SK-N-SH (cell line): ENCODE results near the gene HSPD1. TPM values are rescaled to one million over a fixed set of nuclear protein-coding genes. Genes with fewer than 3 reads are reported as not detected.
"Not testable (repeated sequence)": the region's sequence is repeated elsewhere in the genome, so short reads cannot be mapped to it uniquely, and the experiment has no call there.

Source experiments
- CTCF ChIA-PET: fragments of 300-600, 350-600 bp; formaldehyde crosslinking; extraction: SDS; loops from one replicate; lab custom pipeline; 2021; lab: Yijun Ruan, JAX
- POLR2A ChIA-PET: fragments of 350-600 bp; sonication (Branson Sonifier 250); formaldehyde crosslinking; extraction: SDS; loops from one replicate; lab custom pipeline; 2020; ENCODE audit warnings: antibody characterized with exemption, inconsistent platforms; lab: Yijun Ruan, JAX
- DNase-seq: peaks from one replicate; pipeline ENCODE4 v3.0.0; 2012
- H2AFZ ChIP-seq: fragments of 200-600 bp; sonication (generic); 2 replicates; pipeline ENCODE4 v1.8.1; 2016; ENCODE audit warnings: antibody characterized with exemption, mild to moderate bottlenecking, low read depth
- H3F3A ChIP-seq: fragments of 200-600 bp; sonication (generic); replicated peaks from 2 replicates; pipeline ENCODE3; 2016; ENCODE audit warnings: antibody characterized with exemption, mild to moderate bottlenecking; ENCODE audit not compliant: insufficient read depth
- H3K27ac ChIP-seq, 2 experiments: fragments of 200-500 bp in 1 of 2; fragments of 200-600 bp in 1 of 2; sonication (Bioruptor generic) in 1 of 2; sonication (generic), shearing (Covaris generic) in 1 of 2; 2 replicates each; pipeline versions ENCODE4 v1.5.1 to v1.6.1; 2014 to 2016; ENCODE audit warnings: low read depth in 2 of 2, inconsistent platforms in 1 of 2, low read length in 1 of 2, mild to moderate bottlenecking in 1 of 2, mixed read lengths in 1 of 2
- H3K27me3 ChIP-seq: fragments of 200-600 bp; sonication (generic), shearing (Covaris generic); 2 replicates; pipeline ENCODE4 v1.6.1; 2016; ENCODE audit warnings: mixed run types; ENCODE audit not compliant: insufficient read depth
- H3K36me3 ChIP-seq, 2 experiments: fragments of 200-500 bp in 1 of 2; fragments of 200-600 bp in 1 of 2; sonication (Bioruptor generic) in 1 of 2; sonication (generic) in 1 of 2; replicated peaks in 1 of 2; 2 replicates each; pipeline versions ENCODE3 to v1.5.1; 2014 to 2016; ENCODE audit warnings: low read length in 1 of 2, mild to moderate bottlenecking in 1 of 2; ENCODE audit not compliant: insufficient read depth in 2 of 2, control insufficient read depth in 1 of 2
- H3K4me1 ChIP-seq, 2 experiments: fragments of 200-500 bp in 1 of 2; fragments of 200-600 bp in 1 of 2; sonication (Bioruptor generic) in 1 of 2; sonication (generic), shearing (Covaris generic) in 1 of 2; 2 replicates each; pipeline versions ENCODE4 v1.5.1 to v1.6.1; 2014 to 2016; ENCODE audit warnings: low read depth in 1 of 2, low read length in 1 of 2, mixed run types in 1 of 2; ENCODE audit not compliant: insufficient read depth in 2 of 2, control insufficient read depth in 1 of 2
- H3K4me2 ChIP-seq: fragments of 200-600 bp; sonication (generic), shearing (Covaris generic); 2 replicates; pipeline ENCODE4 v1.6.1; 2017; ENCODE audit warnings: mixed run types
- H3K4me3 ChIP-seq, 2 experiments: fragments of 200-500 bp in 1 of 2; fragments of 200-600 bp in 1 of 2; sonication (Bioruptor generic) in 1 of 2; sonication (generic), shearing (Covaris generic) in 1 of 2; 2 replicates each; pipeline versions ENCODE4 v1.5.1 to v1.8.1; 2014 to 2016; ENCODE audit warnings: low read depth in 2 of 2, inconsistent platforms in 1 of 2, low read length in 1 of 2, mild to moderate bottlenecking in 1 of 2, mixed read lengths in 1 of 2, moderate library complexity in 1 of 2
- H3K79me2 ChIP-seq: fragments of 200-600 bp; sonication (generic); 2 replicates; pipeline ENCODE4 v1.8.1; 2017; ENCODE audit warnings: mild to moderate bottlenecking; ENCODE audit not compliant: insufficient read depth
- H3K9ac ChIP-seq: fragments of 200-600 bp; sonication (generic); 2 replicates; pipeline ENCODE4 v1.6.1; 2017; ENCODE audit warnings: mixed run types
- H3K9me2 ChIP-seq: fragments of 200-600 bp; sonication (generic); 2 replicates; pipeline ENCODE4 v1.6.1; 2017; ENCODE audit warnings: mixed run types
- H3K9me3 ChIP-seq: fragments of 200-600 bp; sonication (generic); 2 replicates; pipeline ENCODE4 v1.6.1; 2017; ENCODE audit warnings: mixed run types, mild to moderate bottlenecking, moderate library complexity
- H4K20me1 ChIP-seq: fragments of 200-600 bp; sonication (generic); 2 replicates; pipeline ENCODE4 v1.6.1; 2017; ENCODE audit warnings: mild to moderate bottlenecking, mixed run types; ENCODE audit not compliant: insufficient read depth
- CHD2 ChIP-seq: fragments of 150-350 bp; IDR thresholded peaks from 2 replicates; pipeline ENCODE4 v1.6.1; 2018; ENCODE audit warnings: low read length; ENCODE audit not compliant: partially characterized antibody
- EZH2phosphoT487 ChIP-seq: fragments of 200-600 bp; sonication (generic); IDR thresholded peaks from 2 replicates; pipeline ENCODE4 v1.6.1; 2017; ENCODE audit warnings: low read depth, mixed run types, mild to moderate bottlenecking, antibody characterized with exemption, moderate library complexity, borderline replicate concordance
- FOXJ3 ChIP-seq: sonication (generic); formaldehyde crosslinking; IDR thresholded peaks from 2 replicates; pipeline ENCODE4 v1.5.1; 2020; ENCODE audit warnings: mild to moderate bottlenecking, missing genetic modification reagents
- FOXM1 ChIP-seq: IDR thresholded peaks from 2 replicates; pipeline ENCODE4 v1.4.0; 2012; ENCODE audit warnings: low read depth, mild to moderate bottlenecking
- GABPA ChIP-seq: IDR thresholded peaks from 2 replicates; pipeline ENCODE4 v1.4.0; 2012; ENCODE audit warnings: low read depth, mild to moderate bottlenecking
- MXI1 ChIP-seq: IDR thresholded peaks from 2 replicates; pipeline ENCODE4 v1.6.1; 2012; ENCODE audit warnings: mild to moderate bottlenecking, low read depth, low read length, improper control_type of control experiment
- NRF1 ChIP-seq: IDR thresholded peaks from 2 replicates; pipeline ENCODE4 v1.6.1; 2012; ENCODE audit warnings: low read depth, mild to moderate bottlenecking, low read length
- RAD21 ChIP-seq: IDR thresholded peaks from 2 replicates; pipeline ENCODE4 v1.6.1; 2012; ENCODE audit warnings: mild to moderate bottlenecking, low read length
- SMC3 ChIP-seq: IDR thresholded peaks from 2 replicates; pipeline ENCODE4 v1.6.1; 2012; ENCODE audit warnings: low read depth, low read length, improper control_type of control experiment
- TAF1 ChIP-seq: IDR thresholded peaks from 2 replicates; pipeline ENCODE4 v1.6.1; 2012; ENCODE audit warnings: low read depth, mild to moderate bottlenecking, low read length, moderate library complexity, borderline replicate concordance
- WGBS: methylation state at CpG from one replicate; pipeline ENCODE4 v1.1.6; 2017; ENCODE audit warnings: low lambda C conversion rate; 5-methylcytosine and 5-hydroxymethylcytosine counted together
- polyA plus RNA-seq, 3 experiments: library from polyadenylated mRNA; depleted of rRNA; stranded (reverse); fragments of >200 nt; gene quantifications; 2 replicates each; pipeline ENCODE4 v1.2.3, GENCODE V29; 2012
- TF ChIP-seq, protein P1 (sequence below): IDR thresholded peaks from 2 replicates; pipeline ENCODE4 v1.4.0; 2012; ENCODE audit warnings: low read depth, borderline replicate concordance
- TF ChIP-seq, protein P2 (sequence below): fragments of 150-350 bp; IDR thresholded peaks from 2 replicates; pipeline ENCODE4 v1.6.1; 2017; ENCODE audit warnings: antibody characterized with exemption, low read length, low read depth, borderline replicate concordance
- TF ChIP-seq, protein P3 (sequence below): IDR thresholded peaks from 2 replicates; pipeline ENCODE4 v1.4.0; 2012; ENCODE audit warnings: low read depth

HSPD1 gene
- polyA plus RNA-seq, 1 of the 3 experiments (the other 2 are of a cell fraction): 212 TPM

- POLR2A ChIA-PET: no interaction called here
Measured at GRCh38 chr2:197487385-197487784, 12.3 kb downstream of the HSPD1 start.

DNA sequence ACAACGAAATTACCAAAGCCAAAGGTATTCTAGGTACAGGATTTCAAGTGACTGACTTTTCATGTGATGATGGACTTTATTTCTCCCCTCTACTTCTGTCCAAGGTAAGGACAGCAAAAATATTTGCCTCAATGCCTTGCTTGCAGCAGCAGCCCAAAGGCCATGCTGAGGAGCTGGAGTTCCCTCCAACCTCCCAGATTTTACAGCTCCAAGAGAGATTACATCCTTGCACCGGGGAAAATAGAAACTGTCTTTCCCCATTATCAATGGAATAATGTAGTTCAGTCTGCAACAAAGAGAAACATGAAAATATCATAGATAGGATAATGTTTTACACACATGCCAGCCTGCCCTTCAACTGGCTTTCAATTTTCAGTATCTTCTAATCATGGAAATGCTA is 13.5 kb downstream of the HSPD1 start:
- no peaks in the 10 kb centered on the region; the same call in 1 of the 2 replicates for H3K9me3 ChIP-seq
- H2AFZ ChIP-seq: no peak overlapping the region
- no peak overlapping the region for H3K4me3 ChIP-seq
- CTCF ChIA-PET: no interaction called here
- H3F3A ChIP-seq: peaks cover 47% of the 10 kb centered on the region
- H4K20me1 ChIP-seq: no peaks in the 10 kb centered on the region
- 91% methylated on average over 2 of the region's 2 CpGs for WGBS
- H3K9me2 ChIP-seq: no peaks in the 10 kb centered on the region
- TF ChIP-seq FOXJ3 (no peak), SMC3 (no peak), CHD2 (no peak), GABPA (no peak), RAD21 (no peak), MXI1 (no peak), TAF1 (no peak)
- TF ChIP-seq, protein P1, sequence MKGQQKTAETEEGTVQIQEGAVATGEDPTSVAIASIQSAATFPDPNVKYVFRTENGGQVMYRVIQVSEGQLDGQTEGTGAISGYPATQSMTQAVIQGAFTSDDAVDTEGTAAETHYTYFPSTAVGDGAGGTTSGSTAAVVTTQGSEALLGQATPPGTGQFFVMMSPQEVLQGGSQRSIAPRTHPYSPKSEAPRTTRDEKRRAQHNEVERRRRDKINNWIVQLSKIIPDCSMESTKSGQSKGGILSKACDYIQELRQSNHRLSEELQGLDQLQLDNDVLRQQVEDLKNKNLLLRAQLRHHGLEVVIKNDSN: no peak
- TF ChIP-seq, protein P2, sequence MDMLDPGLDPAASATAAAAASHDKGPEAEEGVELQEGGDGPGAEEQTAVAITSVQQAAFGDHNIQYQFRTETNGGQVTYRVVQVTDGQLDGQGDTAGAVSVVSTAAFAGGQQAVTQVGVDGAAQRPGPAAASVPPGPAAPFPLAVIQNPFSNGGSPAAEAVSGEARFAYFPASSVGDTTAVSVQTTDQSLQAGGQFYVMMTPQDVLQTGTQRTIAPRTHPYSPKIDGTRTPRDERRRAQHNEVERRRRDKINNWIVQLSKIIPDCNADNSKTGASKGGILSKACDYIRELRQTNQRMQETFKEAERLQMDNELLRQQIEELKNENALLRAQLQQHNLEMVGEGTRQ: no peak
- DNase-seq: no peak
- H3K4me1 ChIP-seq: no peaks in the 10 kb centered on the region
- POLR2A ChIA-PET: no interaction called here
- no peaks in the 10 kb centered on the region for H3K27me3 ChIP-seq
- no peak overlapping the region for H3K4me2 ChIP-seq
- H3K79me2 ChIP-seq: peaks cover 11% of the 10 kb centered on the region; the same call in 1 of the 2 replicates
- no peak overlapping the region for H3K9ac ChIP-seq
- H3K36me3 ChIP-seq: peaks cover 50 to 84% of the 10 kb centered on the region in 2 experiments
- no peak overlapping the region for H3K27ac ChIP-seq

More at GRCh38 chr2:197487385-197487784, 12.3 kb downstream of the HSPD1 start:
- Histone ChIP-seq H3K9me3 (no peaks in the 10 kb centered on the region; the same call in 1 of the 2 replicates), H3K4me2 (no peak overlapping the region), H3K9me2 (no peaks in the 10 kb centered on the region), H3F3A (peaks cover 47% of the 10 kb centered on the region), H3K27me3 (no peaks in the 10 kb centered on the region), H3K9ac (no peak overlapping the region), H3K36me3 (peaks cover 58 to 88% of the 10 kb centered on the region in 2 experiments), H4K20me1 (no peaks in the 10 kb centered on the region), H3K27ac (no peak overlapping the region), H3K79me2 (peaks cover 16% of the 10 kb centered on the region; the same call in 1 of the 2 replicates), H2AFZ (no peak overlapping the region), H3K4me1 (no peaks in the 10 kb centered on the region), H3K4me3 (no peak overlapping the region)
- no peak for DNase-seq
- WGBS: 95% methylated on average over 4 of the region's 4 CpGs
- TF ChIP-seq NRF1 (no peak), GABPA (no peak), EZH2phosphoT487 (no peak), FOXM1 (no peak)
- TF ChIP-seq, protein P3, sequence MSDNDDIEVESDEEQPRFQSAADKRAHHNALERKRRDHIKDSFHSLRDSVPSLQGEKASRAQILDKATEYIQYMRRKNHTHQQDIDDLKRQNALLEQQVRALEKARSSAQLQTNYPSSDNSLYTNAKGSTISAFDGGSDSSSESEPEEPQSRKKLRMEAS: no peak
- TF ChIP-seq, protein P1: no peak
- CTCF ChIA-PET: no interaction called here

GRCh38 chr2:197484248-197484647 is 15.4 kb downstream of the HSPD1 start:
- H4K20me1 ChIP-seq, H3K9me3 ChIP-seq, H3K27me3 ChIP-seq, H2AFZ ChIP-seq, POLR2A ChIA-PET, H3K9ac ChIP-seq, H3K4me3 ChIP-seq, H3K27ac ChIP-seq, H3K4me2 ChIP-seq, CTCF ChIA-PET, H3K4me1 ChIP-seq, H3K9me2 ChIP-seq, H3K79me2 ChIP-seq, DNase-seq: not testable (repeated sequence)
- WGBS: 100% methylated on average over 3 of the region's 3 CpGs
- Histone ChIP-seq H3F3A (peaks cover 30% of the 10 kb centered on the region), H3K36me3 (peaks cover 31 to 65% of the 10 kb centered on the region in 2 experiments)
